GM19372 (cell line): Measurements from ENCODE around the gene EYA2.

Experiments
- ATAC-seq: cut with Tn5 transposase; IDR thresholded peaks from one replicate; pipeline ENCODE4 v1.9.1; 2021; ENCODE audit warnings: mild to moderate bottlenecking, low read depth, moderate library complexity; ENCODE audit not compliant: unreplicated experiment

The EYA2 gene

GRCh38 chr20:47093320-47093966, 198.8 kb downstream of the EYA2 start:
- no peak for ATAC-seq

GRCh38 chr20:47095690-47096089, 201.0 kb downstream of the EYA2 start:
- ATAC-seq = no peak

GRCh38 chr20:47097691-47098622, 203.3 kb downstream of the EYA2 start:
- no peak for ATAC-seq

DNA sequence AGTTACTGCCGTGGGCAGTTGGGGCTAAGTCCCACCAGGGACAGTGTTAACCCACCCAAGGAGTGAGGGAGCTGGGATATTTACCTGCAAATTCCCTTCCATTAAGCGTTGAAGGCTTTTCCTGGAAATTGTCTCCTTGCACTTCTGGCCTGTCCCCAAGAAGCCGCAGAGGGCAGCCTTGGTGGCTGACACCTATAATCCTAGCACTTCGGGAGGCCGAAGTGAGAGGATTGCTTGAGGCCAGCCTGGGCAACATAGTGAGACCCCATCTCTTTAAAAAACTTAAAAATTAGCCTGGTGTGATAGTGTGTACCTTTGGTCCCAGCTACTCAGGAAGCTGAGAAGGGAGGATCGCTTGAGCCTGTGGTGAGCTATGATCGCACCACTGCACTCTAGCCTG, 204.4 kb downstream of the EYA2 start:
- no peak for ATAC-seq

DNA sequence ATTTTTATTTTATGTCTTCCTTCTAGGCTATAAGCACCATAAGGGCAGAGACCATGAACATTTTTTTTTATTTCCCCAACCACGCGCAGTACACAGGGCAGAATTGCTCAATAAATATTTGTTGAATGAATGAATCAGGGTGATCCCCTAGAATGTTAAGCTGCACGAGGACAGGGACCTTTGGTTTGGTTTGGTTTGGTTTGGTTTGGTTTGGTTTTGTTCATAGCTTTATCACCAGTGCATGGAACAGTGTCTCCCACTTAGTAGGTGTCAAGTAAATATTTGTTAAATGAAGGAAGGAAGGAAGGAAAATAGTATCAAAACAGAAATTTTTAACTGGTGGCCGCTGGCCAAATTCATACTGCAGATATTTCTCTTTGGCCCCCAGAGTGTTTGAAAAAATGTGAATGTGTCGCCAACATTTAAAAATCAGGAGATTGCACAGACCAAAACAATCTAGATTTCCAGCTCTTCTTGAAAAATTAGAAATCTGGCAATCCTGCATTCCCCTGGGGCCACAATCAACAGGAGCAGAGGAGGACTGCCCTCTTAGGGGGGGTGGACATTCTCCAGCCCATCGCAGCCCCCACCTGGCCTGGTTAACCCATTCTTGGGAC, 205.3 kb downstream of the EYA2 start:
- ATAC-seq = no peak

GRCh38 chr20:47102629-47103028, 208.0 kb downstream of the EYA2 start:
- no peak for ATAC-seq

GRCh38 chr20:47106786-47107185, 212.1 kb downstream of the EYA2 start:
- ATAC-seq = no peak

DNA sequence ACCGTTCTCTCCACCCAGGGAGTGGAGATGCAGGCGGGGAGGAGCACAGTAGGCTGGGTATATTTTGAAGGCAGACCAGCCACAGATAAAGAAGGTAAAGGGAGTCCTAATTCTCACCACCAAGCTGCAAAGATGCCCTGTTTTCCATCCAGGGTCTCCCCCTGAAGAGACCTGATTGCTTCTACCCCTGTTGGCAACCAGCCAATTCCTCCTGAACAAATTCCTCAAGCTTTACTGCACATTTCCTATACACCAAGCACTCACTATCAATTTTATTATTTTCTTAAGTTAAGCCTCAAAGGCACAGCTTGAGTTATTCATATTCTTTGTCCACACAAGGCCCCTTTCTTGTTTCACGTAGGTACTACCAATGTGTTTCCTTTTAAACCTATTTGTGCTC, 214.4 kb downstream of the EYA2 start:
- ATAC-seq = no peak

GRCh38 chr20:47110819-47111218, 216.2 kb downstream of the EYA2 start:
- no peak for ATAC-seq

- no peak for ATAC-seq
Measured at GRCh38 chr20:47111576-47111975, 216.9 kb downstream of the EYA2 start.

DNA sequence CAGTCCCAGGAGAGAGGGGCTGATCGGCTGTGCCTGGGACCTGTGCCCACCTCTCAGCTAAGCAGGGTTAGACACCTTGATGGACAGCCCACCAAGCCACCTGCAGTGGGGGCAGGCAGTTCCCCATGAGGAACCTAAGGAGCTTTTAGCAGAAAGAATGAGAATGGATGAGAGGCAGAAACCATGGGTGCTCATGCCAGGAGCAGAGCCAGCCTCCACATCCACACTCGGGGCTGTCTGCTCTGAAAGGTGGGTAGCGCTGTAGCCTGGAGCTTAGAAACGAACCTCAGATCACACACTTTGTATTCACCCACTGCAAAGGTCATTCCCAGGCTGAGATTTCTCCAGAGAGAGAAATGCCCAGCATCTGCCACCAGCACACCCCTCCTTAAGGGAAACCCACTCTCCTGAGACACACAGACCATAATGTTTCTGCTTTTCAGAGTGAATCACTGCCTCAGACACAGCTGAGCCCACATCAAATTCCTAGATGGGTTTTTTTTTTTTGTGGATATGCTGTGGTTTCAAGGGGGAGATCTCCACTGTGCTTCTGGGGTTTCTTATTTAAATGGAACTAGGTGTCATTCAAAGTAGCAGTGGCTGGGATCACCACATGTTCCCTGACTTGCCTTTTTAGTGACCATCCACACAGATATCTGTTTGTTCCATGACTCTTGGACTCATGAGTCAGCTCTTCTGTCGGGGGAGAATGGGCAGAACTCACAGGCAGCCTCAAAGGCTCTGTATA, 218.9 kb downstream of the EYA2 start:
- no peak for ATAC-seq

DNA sequence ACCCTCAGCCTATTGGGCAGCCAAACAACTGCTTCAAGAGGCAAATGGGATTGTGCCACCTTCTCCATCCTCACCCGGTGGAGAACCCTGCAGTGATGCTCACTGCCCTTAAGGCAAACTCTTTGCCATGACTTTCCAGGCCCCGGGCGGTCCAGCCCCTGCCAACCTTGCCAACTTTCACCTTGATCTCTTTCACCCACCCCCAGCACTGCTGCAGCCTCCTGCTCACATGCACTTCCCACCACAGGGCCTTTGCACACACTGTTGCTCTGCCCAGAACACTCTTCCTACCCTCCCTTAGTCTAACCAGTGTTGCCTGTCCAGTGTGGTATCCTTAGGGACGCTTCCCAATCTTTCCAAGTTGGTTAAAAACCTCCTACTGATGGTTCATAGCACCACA, 221.1 kb downstream of the EYA2 start:
- ATAC-seq = no peak

- ATAC-seq = no peak
Measured at GRCh38 chr20:47117371-47117770, 222.7 kb downstream of the EYA2 start.

DNA sequence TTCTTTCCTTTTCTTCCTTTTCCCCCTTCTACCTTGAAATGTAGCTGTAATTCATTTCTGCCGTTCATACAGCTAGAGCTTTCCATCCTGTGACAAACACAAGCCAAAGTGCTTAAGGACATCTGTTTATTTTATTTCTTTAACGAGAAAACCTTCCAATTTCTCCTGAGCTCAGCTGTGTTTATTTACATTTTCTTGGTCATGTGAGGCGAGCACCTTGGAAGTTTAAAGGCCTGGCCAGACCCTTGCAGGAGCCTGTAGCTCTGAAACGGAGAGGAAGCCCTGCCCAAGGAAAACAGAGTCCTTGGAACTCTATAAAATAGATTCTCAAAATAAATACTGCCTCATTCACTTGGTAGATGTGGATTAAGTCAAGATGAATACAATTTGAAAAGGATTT, 223.1 kb downstream of the EYA2 start:
- no peak for ATAC-seq

DNA sequence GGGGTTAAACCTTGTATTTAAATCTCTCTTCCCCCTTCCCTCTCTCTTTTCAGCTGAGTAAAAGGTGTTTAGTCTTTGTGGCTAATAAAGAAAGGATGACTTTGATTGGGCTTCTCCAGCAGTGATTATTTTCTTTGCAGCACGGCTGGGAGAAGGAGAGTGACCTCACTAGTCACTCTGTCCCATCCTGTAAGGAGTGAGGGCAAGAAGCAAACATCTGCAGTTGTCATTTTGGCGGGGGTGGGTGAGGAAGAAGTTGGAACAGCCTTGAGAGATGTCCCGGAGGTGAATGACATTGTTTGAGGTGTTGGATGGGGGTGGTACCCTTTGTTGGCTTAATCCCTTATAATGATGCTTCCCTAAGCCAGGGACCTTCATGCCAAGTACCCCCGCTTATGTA, 223.6 kb downstream of the EYA2 start:
- no peak for ATAC-seq

- ATAC-seq = no peak
Measured at GRCh38 chr20:47118641-47119040, 224.0 kb downstream of the EYA2 start.

GRCh38 chr20:47120346-47120936, 225.8 kb downstream of the EYA2 start:
- no peak for ATAC-seq

DNA sequence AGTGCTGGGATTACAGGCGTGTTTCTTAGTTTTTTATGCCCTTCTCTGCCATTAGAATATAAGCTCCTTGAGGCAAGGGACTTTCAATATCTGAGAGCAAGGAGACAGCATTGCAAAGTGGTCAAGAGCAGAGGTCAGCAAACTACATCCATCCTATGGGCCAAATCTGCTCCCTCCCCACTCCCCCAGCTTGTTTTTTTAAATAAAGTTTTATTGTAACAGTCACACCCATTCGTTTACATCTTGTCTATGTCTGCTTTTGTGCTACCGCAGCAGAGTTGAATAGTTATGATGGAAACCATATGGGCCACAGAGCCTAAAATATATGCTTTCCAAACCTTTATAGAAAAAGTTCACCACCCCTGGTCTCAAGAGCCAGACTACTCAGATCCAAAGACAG, 227.9 kb downstream of the EYA2 start:
- no peak for ATAC-seq

DNA sequence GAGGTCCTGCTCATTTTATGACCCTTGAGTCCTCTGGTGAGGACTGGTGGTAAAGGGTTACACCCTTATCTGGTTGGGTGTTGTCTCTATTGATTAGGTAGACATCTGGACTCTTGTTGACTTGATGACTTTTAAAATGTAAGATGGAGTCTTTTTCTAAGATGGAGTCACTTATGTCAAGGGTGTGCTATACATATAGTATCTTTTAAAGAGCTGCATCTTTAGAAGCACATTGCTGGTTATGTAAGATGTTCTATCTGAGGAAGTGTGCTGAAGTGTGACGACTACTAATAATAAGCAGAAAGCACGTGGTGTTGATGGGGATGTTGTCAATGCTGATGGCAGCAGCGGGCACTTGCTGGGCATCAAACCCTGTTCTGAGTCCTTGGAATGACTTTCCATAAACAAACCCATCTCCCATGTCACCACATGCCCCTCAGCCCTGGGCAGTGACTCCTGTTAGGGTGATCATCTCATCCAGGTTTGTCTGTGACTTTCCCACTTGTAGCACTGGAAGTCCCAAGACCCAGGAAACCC, 229.6 kb downstream of the EYA2 start:
- ATAC-seq = no peak

GRCh38 chr20:47125508-47125757, 230.8 kb downstream of the EYA2 start:
- ATAC-seq = no peak
